OCI-LY3 (cell line): ENCODE data around the gene TRAF6.
A peak's percentile ranks its signal among the peaks of the same experiment; 100 is the strongest.

Experiments
- H2AFZ ChIP-seq: fragments of 200-600, 300-600 bp; shearing (Covaris generic); 2 replicates; pipeline ENCODE4 v1.6.0; 2014; ENCODE audit warnings: antibody characterized with exemption, low read depth, low read length
- H3K27ac ChIP-seq: fragments of 200-600, 300-600 bp; sonication (generic); 2 replicates; pipeline ENCODE4 v1.5.1; 2014; ENCODE audit warnings: mild to moderate bottlenecking, low read length, moderate library complexity, mixed read lengths
- H3K27me3 ChIP-seq: fragments of 200-600, 300-600 bp; sonication (generic); 2 replicates; pipeline ENCODE4 v1.6.1; 2014; ENCODE audit warnings: low read depth, low read length, mixed read lengths
- H3K36me3 ChIP-seq: fragments of 200-600, 300-600 bp; sonication (generic); replicated peaks from 2 replicates; pipeline ENCODE3; 2014; ENCODE audit warnings: low read depth, low read length, mixed read lengths
- H3K4me1 ChIP-seq: fragments of 300-600, 200-600 bp; sonication (generic); 2 replicates; pipeline ENCODE4 v1.6.1; 2014; ENCODE audit warnings: low read length, mixed read lengths
- H3K4me2 ChIP-seq: fragments of 200-600, 300-600 bp; sonication (generic); 2 replicates; pipeline ENCODE4 v1.6.1; 2014; ENCODE audit warnings: low read length, mixed read lengths
- H3K4me3 ChIP-seq: fragments of 300-600, 200-600 bp; sonication (generic); 2 replicates; pipeline ENCODE4 v1.5.1; 2014; ENCODE audit warnings: antibody characterized with exemption, mild to moderate bottlenecking, low read length, moderate library complexity
- H3K79me2 ChIP-seq: fragments of 300-600, 200-600 bp; shearing (Covaris generic); 2 replicates; pipeline ENCODE4 v1.6.1; 2014; ENCODE audit warnings: mild to moderate bottlenecking, low read length, mixed read lengths
- H3K9ac ChIP-seq: fragments of 300-600, 200-600 bp; shearing (Covaris generic); 2 replicates; pipeline ENCODE4 v1.6.0; 2014; ENCODE audit warnings: mild to moderate bottlenecking, low read length, moderate library complexity
- H3K9me3 ChIP-seq: fragments of 200-600, 300-600 bp; shearing (Covaris generic); 2 replicates; pipeline ENCODE4 v1.6.1; 2014; ENCODE audit warnings: low read length, mixed read lengths; ENCODE audit not compliant: insufficient read depth
- H4K20me1 ChIP-seq: fragments of 200-600, 300-600 bp; sonication (generic); 2 replicates; pipeline ENCODE4 v1.6.1; 2016; ENCODE audit warnings: low read length, mixed read lengths; ENCODE audit not compliant: insufficient read depth
- CTCF ChIP-seq: fragments of 200-600, 300-600 bp; sonication (generic); IDR thresholded peaks from 2 replicates; pipeline ENCODE4 v1.5.1; 2014; ENCODE audit warnings: antibody characterized with exemption, low read length, low read depth
- EZH2phosphoT487 ChIP-seq: fragments of 200-600 bp; shearing (Covaris generic); IDR thresholded peaks from 2 replicates; pipeline ENCODE4 v1.6.1; 2018; ENCODE audit warnings: antibody characterized with exemption, mixed run types, low read depth

TRAF6 gene

GRCh38 chr11:36509201-36509639 lies 852 bp downstream of the TRAF6 start:
- Histone ChIP-seq H3K27ac (no peak overlapping the region), H3K36me3 (no peaks in the 10 kb centered on the region), H2AFZ (peak overlapping the region; percentile 100), H3K4me1 (peaks cover 12% of the 10 kb centered on the region), H3K27me3 (no peaks in the 10 kb centered on the region), H3K9me3 (peaks cover 3% of the 10 kb centered on the region; the same call in 1 of the 2 replicates), H3K79me2 (peaks cover 23% of the 10 kb centered on the region), H3K4me3 (peak overlapping the region; percentile 99), H3K4me2 (peak overlapping the region; percentile 97), H4K20me1 (peaks cover 11% of the 10 kb centered on the region), H3K9ac (peak overlapping the region; percentile 85)
- no peak for TF ChIP-seq CTCF
- TF ChIP-seq EZH2phosphoT487, result no peak

GRCh38 chr11:36508743-36509142 lies 1.3 kb downstream of the TRAF6 start:
- H4K20me1 ChIP-seq, result peaks cover 11% of the 10 kb centered on the region
- H3K36me3 ChIP-seq, result no peaks in the 10 kb centered on the region
- no peak overlapping the region for H3K27ac ChIP-seq
- H3K4me3 ChIP-seq, result peak overlapping the region; percentile 99
- H3K27me3 ChIP-seq, result no peaks in the 10 kb centered on the region
- peaks cover 23% of the 10 kb centered on the region for H3K79me2 ChIP-seq
- no peak for TF ChIP-seq CTCF
- no peak for TF ChIP-seq EZH2phosphoT487
- H3K4me2 ChIP-seq, result peak overlapping the region; percentile 97
- no peak overlapping the region for H2AFZ ChIP-seq
- peaks cover 12% of the 10 kb centered on the region for H3K4me1 ChIP-seq
- peaks cover under 1% of the 10 kb centered on the region; the same call in 1 of the 2 replicates for H3K9me3 ChIP-seq
- H3K9ac ChIP-seq, result peak overlapping the region; percentile 85

- peaks cover 11% of the 10 kb centered on the region for H4K20me1 ChIP-seq
- no peaks in the 10 kb centered on the region for H3K36me3 ChIP-seq
- TF ChIP-seq CTCF (no peak), EZH2phosphoT487 (no peak)
- no peak overlapping the region for H3K9ac ChIP-seq
- H3K4me3 ChIP-seq, result no peak overlapping the region
- no peak overlapping the region for H2AFZ ChIP-seq
- no peak overlapping the region for H3K27ac ChIP-seq
- H3K4me1 ChIP-seq, result peaks cover 12% of the 10 kb centered on the region
- H3K4me2 ChIP-seq, result peak overlapping the region; percentile 97; the same call in 1 of the 2 replicates
- peaks cover 23% of the 10 kb centered on the region for H3K79me2 ChIP-seq
- H3K9me3 ChIP-seq, result no peaks in the 10 kb centered on the region
- no peaks in the 10 kb centered on the region for H3K27me3 ChIP-seq
These were observed 2.1 kb downstream of the TRAF6 start for GRCh38 chr11:36507824-36508489.

GRCh38 chr11:36501236-36501635 lies 8.8 kb downstream of the TRAF6 start:
- Histone ChIP-seq H3K27ac (no peak overlapping the region), H3K79me2 (no peaks in the 10 kb centered on the region; the same call in 1 of the 2 replicates), H3K9ac (no peak overlapping the region), H3K36me3 (peaks cover 15% of the 10 kb centered on the region), H3K27me3 (no peaks in the 10 kb centered on the region), H3K9me3 (no peaks in the 10 kb centered on the region), H3K4me2 (no peak overlapping the region), H3K4me1 (no peaks in the 10 kb centered on the region), H3K4me3 (no peak overlapping the region), H2AFZ (no peak overlapping the region), H4K20me1 (no peaks in the 10 kb centered on the region; the same call in 1 of the 2 replicates)
- no peak for TF ChIP-seq CTCF
- no peak for TF ChIP-seq EZH2phosphoT487
